Epithelial cell of proximal tubule (primary cell): ENCODE data around the gene PGAP6. TPM values are rescaled to one million over a fixed set of nuclear protein-coding genes. Genes with fewer than 3 reads are reported as not detected.
"Not testable (repeated sequence)": the region's sequence is repeated elsewhere in the genome, so short reads cannot be mapped to it uniquely, and the experiment has no call there.

Experiments used
- DNase-seq: peaks from one replicate; pipeline ENCODE4 v3.0.0-alpha.2; 2011; ENCODE audit warnings: low read depth
- H3K4me3 ChIP-seq: 2 replicates; pipeline ENCODE4 v1.5.1; 2011; ENCODE audit warnings: low read depth, mild to moderate bottlenecking, low read length
- CTCF ChIP-seq: conservative IDR thresholded peaks from 2 replicates; pipeline ENCODE4 v1.5.1; 2012; ENCODE audit warnings: low read depth, mild to moderate bottlenecking, low read length
- total RNA-seq: library from RNA; depleted of rRNA; stranded (reverse); fragments of >200 nt; gene quantifications from 2 replicates; pipeline ENCODE4 v1.2.3, GENCODE V29; 2015

Gene PGAP6
- total RNA-seq, 1 donor from 2014 or later = 87.2 TPM

- TF ChIP-seq CTCF = no peak
- peak overlapping the region; percentile 94 for H3K4me3 ChIP-seq
- DNase-seq = no peak
Measured at GRCh38 chr16:381012-381788, 578 bp downstream of the PGAP6 start.

GRCh38 chr16:380762-381011 lies 1.1 kb downstream of the PGAP6 start:
- peak overlapping the region; percentile 94 for H3K4me3 ChIP-seq
- DNase-seq = no peak
- no peak for TF ChIP-seq CTCF

GRCh38 chr16:379961-380761 lies 1.6 kb downstream of the PGAP6 start:
- no peak for DNase-seq
- H3K4me3 ChIP-seq = peak overlapping the region; percentile 94
- TF ChIP-seq CTCF = no peak

- TF ChIP-seq CTCF = no peak
- no peak for DNase-seq
- H3K4me3 ChIP-seq = no peak overlapping the region
Measured at GRCh38 chr16:379183-379960, 2.4 kb downstream of the PGAP6 start.

GRCh38 chr16:378821-379182 lies 3.0 kb downstream of the PGAP6 start:
- no peak overlapping the region for H3K4me3 ChIP-seq
- DNase-seq = no peak
- no peak for TF ChIP-seq CTCF

- not testable (repeated sequence) for H3K4me3 ChIP-seq, DNase-seq
Measured at GRCh38 chr16:378113-378820, 3.5 kb downstream of the PGAP6 start.

GRCh38 chr16:377419-377951 lies 4.3 kb downstream of the PGAP6 start:
- H3K4me3 ChIP-seq = no peak overlapping the region
- no peak for TF ChIP-seq CTCF
- no peak for DNase-seq
